Hematopoietic multipotent progenitor cell (in vitro differentiated cells): ENCODE results near the gene TNRC6A. TPM values are rescaled to one million over a fixed set of nuclear protein-coding genes. Genes with fewer than 3 reads are reported as not detected.
A peak's percentile ranks its signal among the peaks of the same experiment; 100 is the strongest.
"Not testable (repeated sequence)": the region's sequence is repeated elsewhere in the genome, so short reads cannot be mapped to it uniquely, and the experiment has no call there.

Experiments
- DNase-seq, 3 donors: peaks; one replicate each; pipeline ENCODE4 v3.0.0-alpha.2; 2011 to 2015; ENCODE audit warnings: low read depth in 2 of 3, low spot score in 2 of 3
- total RNA-seq: library from RNA; depleted of rRNA; stranded (reverse); fragments of >200 nt; gene quantifications from one replicate; pipeline ENCODE4 v1.2.3, GENCODE V29; 2012

TNRC6A gene
- total RNA-seq, 1 donor = 29.6 TPM

DNA sequence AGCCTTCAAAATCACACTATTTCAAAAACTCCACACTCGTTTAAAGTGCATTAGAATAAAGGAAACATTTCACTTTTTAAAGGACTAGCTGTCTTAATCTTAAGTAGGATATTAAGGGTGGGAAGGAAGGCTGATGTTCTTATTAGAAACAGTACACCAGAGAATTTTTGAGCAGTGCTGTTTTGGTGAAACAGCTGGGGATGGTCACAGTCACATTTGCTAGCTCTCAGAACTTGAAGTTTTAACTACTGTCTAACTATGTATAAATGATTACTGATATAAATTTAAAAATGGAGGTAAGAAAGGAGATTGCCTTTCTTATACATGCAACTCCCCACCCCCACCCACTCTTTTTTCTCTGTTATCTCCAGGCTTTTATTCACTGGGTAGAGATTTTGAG is 77.8 kb downstream of the TNRC6A start:
- no peak for DNase-seq

DNA sequence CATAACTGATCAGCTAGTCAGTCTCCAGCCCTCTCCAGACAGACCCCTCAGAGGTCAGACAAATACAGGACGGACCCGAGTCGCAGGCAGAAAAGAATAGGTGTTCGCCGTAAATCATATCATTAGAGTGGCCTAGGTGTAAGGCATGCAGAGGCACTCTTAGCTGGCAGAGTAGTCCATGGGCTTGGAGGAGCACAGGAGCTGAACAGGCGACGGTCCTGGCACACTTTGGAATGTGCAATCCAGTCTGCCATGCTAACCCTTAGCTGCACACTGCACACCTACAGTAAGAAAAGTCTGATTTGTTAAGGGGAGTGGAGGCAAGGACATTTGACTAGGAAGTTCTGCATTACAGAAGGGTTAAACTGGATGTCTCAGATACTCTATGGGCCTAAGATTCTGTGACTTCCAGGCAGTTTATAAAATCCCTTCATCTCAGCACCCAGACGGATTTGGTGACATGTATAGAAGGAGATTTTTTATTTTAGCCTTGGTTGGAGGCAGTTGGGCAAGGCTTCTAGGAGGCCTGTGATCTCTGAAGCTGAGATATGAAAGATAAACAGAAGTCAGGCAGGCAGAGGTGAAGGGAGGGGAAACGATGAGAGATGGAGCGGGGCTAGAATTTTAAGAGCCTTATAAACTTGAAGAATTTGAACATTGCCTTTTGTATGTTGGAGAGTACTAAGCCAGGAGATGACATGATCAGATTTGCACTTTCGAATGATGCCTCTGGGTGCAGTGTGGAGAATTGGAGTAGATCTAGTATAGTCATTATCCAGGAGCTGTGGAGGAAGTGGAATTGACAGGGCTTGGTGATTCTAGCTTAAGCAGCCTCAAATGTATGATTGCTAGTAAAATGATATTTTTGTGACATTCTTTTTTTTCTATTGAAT is 81.7 kb downstream of the TNRC6A start:
- no peak for DNase-seq

DNA sequence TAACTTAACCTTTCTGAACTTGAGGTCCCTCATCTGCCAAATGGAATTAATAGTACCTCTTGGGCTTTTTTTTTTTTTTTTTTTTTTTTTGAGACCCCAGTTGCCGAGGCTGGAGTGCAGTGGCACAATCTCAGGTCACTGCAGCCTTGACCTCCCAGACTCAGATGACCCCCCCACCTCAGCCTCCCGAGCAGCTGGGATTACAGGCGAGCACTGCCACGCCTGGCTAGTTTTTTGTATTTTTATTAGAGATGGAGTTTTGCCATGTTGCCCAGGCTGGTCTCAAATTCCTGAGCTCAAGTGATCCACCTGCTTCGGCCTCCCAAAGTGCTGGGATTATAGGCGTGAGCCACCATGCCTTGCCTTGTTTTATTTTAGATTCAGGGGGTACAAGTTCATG is 83.4 kb downstream of the TNRC6A start:
- not testable (repeated sequence) for DNase-seq

DNA sequence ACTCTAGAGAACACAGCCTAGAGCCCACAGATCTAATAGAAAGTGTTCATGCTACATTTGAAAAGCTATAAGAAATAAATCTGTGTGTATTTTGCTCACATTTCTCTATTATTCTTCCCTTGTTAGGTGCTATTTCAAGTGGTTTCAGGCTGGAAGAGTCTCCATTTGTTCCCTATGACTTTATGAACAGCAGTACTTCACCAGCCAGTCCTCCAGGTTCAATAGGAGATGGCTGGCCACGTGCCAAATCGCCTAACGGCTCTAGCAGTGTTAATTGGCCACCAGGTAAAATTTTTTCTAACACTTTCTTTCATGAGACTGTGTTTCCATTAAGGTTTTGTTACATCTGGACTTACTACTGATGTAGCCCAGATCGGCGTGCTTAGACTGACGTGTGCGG is 85.6 kb downstream of the TNRC6A start:
- no peak for DNase-seq

DNA sequence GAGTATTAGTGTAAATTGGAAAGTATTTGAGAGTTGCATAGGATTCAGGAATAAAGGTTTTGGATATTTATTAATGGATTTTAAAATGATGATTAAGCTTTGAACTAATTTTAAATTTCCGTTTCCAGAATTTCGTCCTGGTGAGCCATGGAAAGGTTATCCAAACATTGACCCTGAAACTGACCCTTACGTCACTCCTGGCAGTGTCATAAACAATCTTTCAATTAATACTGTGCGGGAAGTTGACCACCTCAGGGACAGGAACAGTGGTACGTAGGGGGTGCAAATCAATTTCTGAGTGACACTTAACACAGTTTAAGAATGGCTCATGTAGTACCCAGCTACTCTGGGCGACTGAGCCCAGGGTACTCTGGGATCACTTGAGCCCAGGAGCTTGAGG is 87.2 kb downstream of the TNRC6A start:
- no peak for DNase-seq

DNA sequence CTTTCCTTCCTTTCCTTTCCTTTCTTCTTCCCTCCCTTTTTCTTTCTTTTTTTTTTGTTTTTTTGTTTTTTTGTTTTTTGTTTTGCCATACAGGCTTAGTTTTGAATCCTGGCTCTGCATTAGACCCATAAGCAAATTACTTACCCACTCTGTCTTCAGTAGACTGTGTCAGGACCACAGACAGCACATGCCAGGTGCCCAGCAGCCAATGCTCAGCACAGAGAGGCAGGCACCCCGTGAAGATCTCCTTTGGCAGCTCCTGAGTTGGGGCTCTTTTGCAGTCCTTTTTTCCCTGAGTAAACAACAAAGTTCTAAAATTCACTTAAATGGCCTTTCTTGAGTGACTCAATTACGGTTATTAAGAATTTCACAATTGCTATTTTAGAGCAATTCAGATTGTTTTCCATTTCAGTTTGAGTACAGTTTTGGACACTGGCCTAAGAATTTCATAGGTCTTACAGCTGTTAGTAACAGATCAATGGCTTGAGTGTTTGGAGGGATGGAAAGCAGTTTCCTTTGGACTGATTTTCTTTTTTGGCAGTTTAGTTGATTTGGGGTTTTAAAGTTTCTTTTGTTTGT is 90.1 kb downstream of the TNRC6A start:
- DNase-seq = no peak

DNA sequence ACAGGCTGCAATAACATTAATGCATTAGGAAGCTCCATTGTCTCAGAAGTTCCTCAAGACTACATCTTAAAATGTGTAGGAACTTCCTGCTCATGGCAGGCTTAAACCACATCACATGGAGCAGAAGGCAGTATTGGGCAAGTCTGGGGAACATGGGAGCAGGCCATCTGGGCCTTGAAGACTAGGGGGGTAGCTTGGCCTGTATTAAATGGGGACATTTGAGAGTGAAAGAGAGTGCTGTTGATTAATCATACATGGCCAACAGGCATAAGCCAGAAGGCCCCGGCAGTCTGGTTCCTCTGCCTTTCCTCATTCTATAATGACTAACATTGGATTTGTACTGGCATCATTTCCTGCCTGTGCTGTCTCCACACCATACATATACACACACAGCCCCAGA is 91.1 kb downstream of the TNRC6A start:
- no peak for DNase-seq

DNA sequence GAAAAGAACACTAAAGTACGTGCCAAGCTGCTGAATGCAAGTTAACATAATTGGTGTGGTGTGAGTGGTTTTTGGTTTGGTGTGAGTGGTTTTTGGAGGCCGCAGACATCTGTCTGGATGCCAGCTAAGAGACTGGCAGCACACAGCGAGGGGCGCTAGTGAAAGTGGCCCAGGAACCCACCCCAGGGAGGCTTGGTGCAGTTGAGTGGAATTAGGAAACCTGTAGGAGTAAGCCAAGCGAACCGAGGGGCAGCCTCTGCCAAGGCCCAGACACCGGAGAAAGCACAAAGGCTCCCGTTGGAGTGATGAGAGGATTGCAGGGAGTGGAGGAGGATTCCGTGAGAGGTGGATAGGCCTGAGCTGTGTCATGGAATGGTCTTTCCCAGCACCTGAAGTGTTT is 91.7 kb downstream of the TNRC6A start:
- DNase-seq = no peak

DNA sequence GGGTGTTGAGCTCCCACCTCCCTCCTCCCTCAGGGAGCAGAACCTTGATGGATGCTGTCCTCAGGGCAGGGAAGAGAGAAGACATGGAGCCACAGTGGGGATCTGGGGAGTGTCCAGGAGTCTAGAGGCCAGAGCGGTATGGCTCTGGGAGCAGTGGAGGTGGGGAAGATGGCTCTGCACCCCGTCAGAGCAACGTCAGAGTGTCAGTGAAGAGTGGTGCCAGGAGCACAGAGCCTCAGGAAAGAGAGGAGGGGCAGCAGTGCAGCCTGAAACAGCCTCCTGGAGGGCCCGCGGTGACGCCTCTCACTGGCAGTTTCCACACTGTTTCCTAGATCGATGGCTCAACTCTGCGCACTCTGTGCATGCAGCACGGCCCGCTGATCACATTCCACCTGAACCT is 93.1 kb downstream of the TNRC6A start:
- no peak for DNase-seq

DNA sequence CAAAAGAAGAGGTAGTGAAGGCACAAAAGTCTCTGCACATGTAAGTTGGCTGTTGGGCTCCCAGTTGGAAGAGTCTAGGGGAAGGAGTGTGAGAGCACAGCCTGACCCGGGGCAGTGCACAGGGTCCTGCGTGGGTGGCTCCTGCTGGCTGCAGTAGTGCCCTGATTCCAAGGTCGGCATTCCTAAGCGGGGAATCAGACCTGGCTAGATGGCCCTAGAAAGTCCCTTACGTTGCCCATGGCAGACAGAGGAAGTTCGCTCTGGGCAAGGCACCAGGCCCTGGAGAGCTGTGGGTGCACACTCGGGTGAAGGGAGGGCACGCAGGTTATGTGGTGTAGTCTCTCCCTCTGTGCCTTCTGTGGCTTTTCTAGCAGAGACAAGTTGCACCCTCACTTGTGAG is 93.5 kb downstream of the TNRC6A start:
- DNase-seq = no peak

DNA sequence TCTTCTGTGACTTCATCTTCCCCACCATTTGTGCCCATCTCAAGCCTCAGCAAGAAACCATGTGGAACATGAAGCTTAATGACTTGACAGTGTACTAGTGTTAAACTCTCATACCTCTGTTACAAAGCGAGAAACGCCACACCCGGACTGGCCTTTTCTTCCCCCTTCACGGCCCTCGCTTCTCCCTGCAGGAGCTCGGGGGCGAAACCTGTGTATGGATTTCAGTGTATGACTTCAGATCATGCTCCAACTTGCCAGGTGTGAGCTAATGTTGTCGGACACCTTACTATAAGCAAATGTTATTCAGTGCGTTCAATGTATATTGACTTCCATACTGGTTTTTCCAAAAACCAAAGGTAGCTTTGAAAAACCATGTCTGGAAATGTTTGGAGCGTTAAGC is 96.2 kb downstream of the TNRC6A start:
- DNase-seq = no peak

DNA sequence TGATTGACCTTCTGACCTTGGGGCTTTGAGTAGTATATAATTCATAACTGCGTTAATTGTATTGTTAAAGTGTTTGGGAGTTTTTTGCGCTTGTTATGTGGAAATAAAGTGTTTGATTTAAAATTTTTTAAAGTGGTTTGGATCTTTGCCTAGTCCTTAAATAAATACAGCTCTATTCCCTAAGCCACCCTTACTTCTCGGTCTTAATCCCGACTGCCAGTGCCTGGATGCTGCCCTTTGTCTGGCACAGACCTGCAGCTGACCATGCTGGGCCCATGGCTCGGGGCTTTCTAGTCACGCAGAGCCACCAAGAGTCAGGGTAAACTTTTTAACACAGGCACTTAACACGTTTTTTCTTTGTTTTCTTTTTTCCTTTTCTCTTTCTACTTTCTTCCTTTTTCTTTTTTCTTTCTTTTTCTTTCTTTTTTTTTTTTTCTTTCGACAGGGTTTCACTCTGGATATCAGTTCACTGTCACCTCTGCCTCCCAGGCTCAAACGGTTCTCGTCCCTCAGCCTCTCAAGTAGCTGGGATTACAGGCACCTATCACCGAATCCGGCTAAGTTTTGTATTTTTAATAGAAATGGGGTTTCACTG is 96.7 kb downstream of the TNRC6A start:
- no peak for DNase-seq

DNA sequence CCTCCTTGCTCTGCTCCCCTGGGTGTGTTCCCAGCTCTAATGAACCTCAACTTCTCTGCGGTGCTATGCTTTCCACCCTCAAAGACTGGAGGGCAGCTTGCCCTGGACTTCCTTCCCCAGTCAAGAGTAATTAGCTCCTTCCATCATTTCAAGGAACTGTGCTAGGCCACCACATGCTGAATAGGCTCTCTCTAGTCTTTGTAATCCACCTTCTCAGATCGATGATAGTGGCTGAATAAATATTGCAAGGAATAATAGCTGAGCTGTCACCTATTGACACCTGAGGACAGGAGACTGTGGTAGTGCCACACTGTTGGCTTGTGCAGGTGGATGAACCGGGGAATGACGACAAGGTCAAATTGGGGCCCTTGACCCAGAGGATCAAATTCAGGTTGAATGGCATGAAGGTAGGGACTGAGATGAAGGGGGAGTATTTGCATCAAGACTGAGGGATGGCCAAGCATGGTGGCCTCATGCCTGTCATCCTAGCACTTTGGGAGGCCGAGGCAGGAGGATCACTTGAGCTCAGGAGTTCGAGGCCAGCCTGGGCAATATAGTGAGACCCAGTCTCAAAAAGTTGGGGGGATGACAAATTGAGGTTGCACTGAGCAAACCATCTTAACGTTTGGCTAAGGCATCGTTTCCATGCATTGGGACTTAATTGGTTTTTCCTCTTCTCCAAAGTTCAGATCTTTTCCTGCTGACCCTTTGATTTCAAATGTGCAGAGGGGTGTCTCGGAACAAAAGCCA is 97.5 kb downstream of the TNRC6A start:
- no peak for DNase-seq

DNA sequence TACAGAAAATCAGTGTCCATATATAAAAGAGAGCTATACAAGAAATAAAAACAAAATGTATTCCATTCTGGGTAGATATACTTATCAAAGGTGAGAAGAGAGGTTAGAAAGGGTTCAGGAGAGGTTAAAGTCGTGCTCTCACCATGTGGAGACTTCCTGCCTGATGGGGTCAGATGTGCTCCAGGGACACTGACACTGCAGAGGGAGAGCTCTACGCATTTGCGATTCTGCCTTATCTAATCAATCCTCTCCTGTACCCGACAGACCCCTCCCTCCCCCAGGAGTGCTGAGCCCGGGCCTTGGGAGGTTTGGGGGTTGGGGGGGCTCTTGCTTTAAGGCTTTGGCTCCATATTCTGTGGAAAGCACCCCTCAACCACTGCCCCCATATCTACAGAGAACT is 99.7 kb downstream of the TNRC6A start:
- no peak for DNase-seq

DNA sequence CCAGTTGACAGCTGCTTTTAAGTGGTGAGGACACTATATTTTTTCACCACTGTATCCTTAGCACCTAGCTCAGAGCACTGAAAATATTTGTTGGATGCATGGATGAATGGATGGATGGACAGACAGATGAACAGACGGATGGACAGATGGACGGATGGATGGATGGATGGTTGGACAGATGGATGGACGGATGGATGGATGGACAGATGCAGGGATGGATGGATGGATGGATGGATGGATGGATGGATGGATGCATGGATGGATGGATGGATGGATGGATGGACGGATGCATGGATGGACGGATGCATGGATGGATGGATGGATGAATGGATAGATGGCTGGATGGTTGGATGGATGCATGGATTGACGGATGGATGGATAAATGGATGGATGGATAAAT is 103.9 kb downstream of the TNRC6A start:
- DNase-seq = no peak

DNA sequence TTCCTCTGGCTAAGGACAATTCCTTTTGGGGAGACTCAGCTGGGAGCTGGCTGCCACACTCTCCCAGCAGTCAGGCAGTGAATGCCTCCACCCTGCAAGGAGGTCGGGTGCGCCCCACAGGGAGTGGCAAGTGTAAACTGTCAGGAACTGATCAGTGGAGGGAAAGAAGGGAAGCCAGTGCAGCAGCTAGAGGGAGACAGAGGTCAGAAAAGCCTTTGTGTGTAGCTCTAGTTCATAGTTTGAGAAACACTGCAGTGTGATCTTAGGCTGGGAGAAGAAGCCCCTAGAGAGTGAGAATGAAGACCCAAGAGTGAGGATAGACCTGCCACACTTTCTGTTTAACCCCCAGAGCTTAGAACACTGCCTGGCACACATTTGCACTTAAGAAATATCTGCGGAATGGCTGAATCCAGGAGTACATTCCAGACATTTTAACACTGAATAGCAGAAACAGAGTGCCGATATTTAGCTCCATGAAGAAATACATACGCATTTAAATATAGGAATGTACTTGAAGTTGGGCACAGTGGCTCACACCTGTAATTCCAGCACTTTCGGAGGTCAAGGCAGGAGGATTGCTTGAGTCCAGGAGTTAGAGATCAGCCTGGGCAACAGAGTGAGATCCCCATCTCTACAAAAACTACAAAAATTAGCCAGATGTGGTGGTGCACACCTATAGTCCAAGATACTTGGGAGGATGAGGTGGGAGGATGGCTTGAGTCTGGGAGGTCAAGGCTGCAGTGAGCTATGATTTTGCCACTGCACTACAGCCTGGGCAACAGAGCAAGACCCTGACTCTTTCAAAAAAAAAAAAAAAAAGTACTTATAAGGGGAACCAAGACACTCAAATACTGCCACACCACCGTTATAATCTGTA is 105.2 kb downstream of the TNRC6A start:
- peak in 1 of 3 donors; percentile 29 for DNase-seq

DNA sequence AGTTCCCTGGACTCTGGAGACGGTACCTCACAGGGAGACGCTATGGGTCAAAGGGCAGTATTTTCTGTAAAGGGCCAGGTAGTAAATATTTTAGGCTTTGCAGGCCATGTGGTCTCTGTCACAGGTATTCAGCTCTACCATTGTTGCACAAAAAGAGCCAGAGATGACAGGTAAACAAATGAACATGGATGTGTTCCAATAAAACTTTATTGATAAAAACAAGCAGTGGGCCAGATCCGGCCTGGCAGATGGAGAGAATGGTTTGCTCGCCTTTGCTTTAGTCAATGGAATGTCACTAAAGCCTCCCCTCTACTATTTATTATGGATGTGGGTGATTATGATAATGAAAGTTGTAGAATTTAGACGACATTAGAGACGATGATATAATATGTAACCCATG is 107.4 kb downstream of the TNRC6A start:
- DNase-seq = no peak

DNA sequence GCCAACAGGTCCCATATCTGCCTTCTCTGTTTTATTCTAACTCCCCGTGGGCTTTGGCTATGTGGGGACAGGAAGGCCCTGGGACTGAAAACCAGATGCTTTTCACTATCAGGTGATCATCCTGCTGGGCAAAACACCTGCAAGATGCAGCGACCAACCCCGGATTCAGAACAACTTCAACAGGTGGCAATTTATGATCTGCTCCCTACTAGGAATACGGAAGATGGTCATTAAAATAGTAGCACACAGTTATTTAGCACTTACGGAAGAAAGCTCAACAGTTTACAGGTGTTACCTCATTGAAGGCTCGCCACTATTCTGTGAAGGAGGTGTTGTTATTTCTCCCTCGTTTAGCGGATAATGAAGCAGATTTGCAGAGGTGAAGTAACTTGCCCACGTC is 108.5 kb downstream of the TNRC6A start:
- DNase-seq = no peak

DNA sequence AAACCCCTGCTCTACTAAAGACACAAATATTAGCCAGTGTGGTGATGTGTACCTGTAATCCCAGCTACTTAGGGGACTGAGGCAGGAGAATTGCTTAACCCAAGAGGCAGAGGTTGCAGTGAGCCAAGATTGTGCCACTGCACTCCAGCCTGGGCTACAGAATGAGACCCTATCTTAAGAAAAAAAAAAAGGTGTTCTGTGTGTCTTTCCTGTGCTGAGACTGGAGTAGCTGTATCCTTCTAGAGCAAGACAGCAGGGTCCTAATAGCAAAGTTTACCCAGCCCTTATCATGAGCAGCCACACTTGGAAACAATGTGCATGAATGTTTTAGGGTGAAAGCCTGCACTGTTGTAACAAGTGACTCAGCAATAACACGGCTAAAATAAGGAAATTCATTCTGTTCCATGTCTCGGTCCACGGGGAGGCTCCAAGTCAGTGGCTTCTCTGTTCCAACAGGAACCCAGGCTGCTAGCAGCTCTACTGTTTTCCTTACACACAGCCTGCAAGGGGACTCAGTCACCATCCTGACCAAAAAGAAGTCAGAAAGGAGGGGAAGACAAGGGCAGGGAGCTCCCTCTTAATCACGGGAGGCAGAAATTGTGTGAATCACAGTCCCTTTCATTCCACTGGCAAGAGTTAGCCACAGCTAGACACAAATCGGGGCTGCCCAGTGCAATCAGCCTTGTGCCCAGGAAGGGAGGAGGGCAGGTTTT is 109.3 kb downstream of the TNRC6A start:
- DNase-seq = peak in 2 of 3 donors; percentile 41 to 70
